Ecto neural progenitor cell (in vitro differentiated cells): Measurements from ENCODE around the gene ZBTB20.

Experiments
- DNase-seq: peaks from one replicate; pipeline ENCODE4 v3.0.0-alpha.2; 2018; ENCODE audit warnings: low spot score

ZBTB20 gene

GRCh38 chr3:115021061-115021460 is 126.0 kb downstream of the ZBTB20 start:
- no peak for DNase-seq

DNA sequence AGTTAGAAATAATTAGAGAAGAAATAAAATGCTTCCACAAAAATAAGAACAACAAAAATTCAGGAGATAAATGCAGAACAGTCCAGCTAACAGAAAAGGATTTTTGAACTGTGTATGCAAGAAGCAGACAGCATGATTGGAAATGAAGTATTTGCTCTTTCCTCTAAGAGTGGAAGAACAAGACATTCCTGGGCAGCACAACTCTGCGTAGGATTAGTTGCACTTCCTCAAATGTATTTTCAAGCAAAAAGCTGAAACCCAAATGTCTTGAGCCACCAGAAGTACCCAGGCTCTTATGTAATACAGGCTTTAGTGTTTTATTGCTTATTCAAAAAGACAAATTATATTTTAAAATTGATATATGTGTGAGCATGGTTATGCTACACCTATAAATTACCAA is 127.2 kb downstream of the ZBTB20 start:
- DNase-seq: no peak

GRCh38 chr3:115018694-115019093 is 128.4 kb downstream of the ZBTB20 start:
- DNase-seq: no peak

- no peak for DNase-seq
These were observed 139.1 kb downstream of the ZBTB20 start for GRCh38 chr3:115007966-115008365.

DNA sequence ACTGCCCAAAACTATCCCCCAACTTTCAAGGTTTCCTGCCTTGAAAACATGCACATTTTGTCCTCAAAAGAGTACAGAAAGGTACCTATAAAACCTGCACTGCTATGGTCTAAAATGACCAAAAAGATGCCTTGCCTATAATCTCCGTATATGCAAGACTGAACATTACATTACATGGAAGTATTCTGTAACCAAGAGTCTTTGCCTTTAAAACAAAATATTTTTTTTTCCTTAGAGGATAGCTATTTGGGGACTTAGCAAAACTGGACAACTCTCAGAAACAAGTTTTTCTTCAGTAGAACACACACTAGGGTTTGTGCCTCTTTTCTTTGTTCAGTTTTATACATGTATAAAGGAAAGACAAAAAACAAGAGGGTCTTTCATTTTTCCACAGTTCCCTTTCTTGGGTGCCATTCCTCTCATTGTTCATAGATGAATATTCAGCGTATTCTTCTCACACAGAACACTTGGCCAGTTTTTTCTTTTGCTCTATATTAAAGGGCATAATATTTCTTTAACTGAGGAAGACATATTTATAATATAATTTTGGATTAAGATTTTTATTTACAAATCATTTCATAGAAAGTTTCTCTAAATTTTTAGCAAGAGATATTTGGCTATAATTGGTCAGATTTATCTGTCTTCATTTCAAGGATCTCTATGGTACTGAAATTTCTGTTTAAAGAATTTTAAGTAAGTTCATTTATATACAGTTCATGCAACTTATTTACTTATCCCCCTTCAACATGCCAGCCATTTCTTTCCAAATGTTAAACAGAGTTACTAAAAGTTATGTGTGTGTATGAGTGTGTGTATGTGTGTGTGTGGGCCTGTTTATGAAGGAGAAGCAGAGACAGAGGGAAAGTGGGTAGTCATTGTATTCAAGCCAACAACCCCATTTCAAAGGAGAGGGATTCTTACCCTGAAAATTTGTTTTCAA is 142.6 kb downstream of the ZBTB20 start:
- no peak for DNase-seq

DNA sequence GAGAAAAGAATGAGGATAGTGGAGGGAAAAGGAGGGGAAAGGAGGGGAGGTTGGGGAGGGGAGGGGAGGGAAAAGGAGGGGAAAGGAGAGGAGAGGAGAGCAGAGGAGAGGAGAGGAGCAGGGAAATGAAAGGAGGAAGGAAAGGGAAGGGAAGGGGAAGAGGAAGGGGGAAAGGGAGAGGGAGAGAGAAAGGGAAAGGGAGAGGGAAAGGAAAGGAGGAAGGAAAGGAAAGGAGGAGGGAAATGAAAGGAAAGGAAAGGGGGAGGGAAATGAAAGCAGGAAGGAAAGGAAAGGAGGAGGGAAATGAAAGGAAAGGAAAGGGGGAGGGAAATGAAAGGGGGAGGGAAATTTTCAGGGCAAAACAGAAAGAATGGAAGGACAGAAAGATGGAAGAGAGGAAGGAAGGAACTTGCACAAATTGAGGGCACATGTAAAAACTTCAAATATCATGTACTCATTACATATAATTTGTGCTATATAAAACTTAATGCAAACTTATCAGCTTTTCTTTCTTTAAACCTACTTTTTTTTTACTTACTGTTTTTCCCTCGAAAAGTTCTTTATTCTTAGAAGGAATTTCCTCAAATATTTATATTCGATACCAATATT is 148.0 kb downstream of the ZBTB20 start:
- DNase-seq: no peak

GRCh38 chr3:114994554-114995341 is 152.3 kb downstream of the ZBTB20 start:
- no peak for DNase-seq

- no peak for DNase-seq
These were observed 161.3 kb downstream of the ZBTB20 start for GRCh38 chr3:114985776-114986175.

DNA sequence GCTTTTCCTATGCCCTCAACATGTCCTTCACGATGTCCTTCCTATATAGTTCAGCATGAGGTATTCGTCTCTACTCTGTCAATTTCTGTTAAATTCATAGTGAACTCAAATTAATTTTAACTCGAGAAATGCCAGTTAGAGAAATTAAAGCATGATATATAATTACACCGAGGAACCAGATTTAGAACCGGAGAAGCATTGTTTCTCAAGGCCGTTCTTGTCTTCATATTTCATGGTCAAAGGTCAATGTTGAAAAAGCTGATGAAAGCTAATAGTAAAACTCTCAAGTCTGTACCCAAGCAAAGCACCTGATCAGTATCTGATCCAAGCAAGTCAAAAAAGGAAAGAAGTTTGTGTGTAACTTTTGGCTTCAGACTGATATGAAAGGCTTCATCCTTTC is 163.8 kb downstream of the ZBTB20 start:
- DNase-seq: no peak

DNA sequence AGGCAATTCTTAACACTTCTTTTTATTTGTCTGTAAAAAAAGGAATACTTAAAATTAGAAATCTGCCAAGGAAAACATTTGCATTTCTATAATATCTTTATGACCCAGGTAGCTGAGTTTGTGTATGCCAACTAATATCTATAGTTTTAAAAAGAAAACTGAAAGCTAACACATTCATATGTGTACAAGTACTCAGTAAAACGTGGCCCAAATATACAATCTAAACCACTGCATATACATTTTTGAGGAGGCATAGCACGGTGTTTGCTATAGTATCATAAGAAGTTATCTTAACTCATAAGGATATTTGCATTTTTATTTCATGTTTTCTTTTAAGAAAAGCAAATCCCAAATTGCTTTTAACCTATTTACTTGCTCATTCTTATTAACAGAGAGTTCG is 172.7 kb downstream of the ZBTB20 start:
- no peak for DNase-seq

DNA sequence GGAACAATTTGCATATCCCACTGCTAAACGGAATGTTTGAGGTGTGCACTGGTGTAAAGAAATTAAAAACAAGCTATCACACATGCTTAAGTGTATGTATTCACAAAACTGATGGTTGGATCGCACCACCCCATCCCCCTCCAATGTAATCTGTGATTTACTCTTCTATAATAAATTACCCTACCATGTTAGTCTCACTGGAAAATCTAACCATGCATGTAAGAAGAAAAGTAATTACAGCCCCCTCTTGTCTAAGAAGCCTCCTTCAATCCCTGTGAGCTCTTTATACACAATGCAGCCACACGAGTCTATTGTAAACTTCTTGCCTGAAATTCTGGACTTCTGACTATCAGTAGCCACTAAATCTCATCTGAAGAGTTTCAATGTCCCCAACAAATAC is 173.6 kb downstream of the ZBTB20 start:
- no peak for DNase-seq

GRCh38 chr3:114967168-114967567 is 179.9 kb downstream of the ZBTB20 start:
- no peak for DNase-seq

GRCh38 chr3:114962189-114962588 is 184.9 kb downstream of the ZBTB20 start:
- DNase-seq: no peak

- no peak for DNase-seq
These were observed 188.2 kb downstream of the ZBTB20 start for GRCh38 chr3:114958930-114959329.

GRCh38 chr3:114953800-114954199 is 193.3 kb downstream of the ZBTB20 start:
- no peak for DNase-seq

GRCh38 chr3:114953215-114953799 is 193.8 kb downstream of the ZBTB20 start:
- no peak for DNase-seq

- no peak for DNase-seq
These were observed 204.3 kb downstream of the ZBTB20 start for GRCh38 chr3:114942773-114943172.

- DNase-seq: no peak
These were observed 205.3 kb downstream of the ZBTB20 start for GRCh38 chr3:114941626-114942309.

GRCh38 chr3:114939920-114940319 is 207.2 kb downstream of the ZBTB20 start:
- no peak for DNase-seq

GRCh38 chr3:114933407-114933806 is 213.7 kb downstream of the ZBTB20 start:
- DNase-seq: no peak

DNA sequence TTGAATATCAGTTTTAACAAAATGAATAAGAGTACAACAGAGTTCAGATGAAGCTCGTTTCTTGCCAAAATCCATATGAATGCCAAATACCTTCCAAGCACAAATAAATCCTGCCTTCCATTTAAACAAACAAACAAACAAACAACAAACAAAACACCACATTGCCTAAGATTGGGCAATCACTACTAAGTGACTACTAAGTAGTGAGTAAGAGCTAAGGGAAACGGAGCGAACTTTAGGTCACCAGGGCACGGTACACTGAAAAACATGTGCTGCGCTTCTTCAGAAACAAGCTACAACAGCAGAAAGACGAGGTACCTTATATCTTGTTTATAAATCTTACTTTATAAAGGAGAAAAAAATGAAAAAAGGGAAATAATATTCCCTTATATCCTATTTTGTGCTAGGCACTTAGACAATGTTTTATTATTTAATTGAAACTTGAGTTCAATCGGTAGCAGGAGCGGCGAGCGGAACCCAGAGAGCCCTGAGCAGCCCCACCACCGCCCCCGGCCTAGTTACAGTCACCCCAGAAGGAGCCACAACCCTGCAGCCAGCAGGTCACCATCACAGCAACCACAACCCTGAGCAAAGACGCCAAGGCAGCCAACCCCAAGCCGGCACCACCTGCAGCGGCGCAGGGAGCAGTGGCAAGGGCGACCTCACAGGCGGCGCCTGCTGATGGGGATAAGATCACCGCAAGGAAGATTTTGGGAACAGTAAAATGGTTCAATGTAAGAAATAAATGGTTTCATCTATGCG is 216.9 kb downstream of the ZBTB20 start:
- DNase-seq: no peak
